NCI-H2196 (cell line): ENCODE data around the gene SYNE2.
"Not testable (repeated sequence)": the region's sequence is repeated elsewhere in the genome, so short reads cannot be mapped to it uniquely, and the experiment has no call there.

Experiments used
- DNase-seq: peaks from one replicate; lab custom pipeline; 2025; ENCODE audit not compliant: unreplicated experiment; lab: John Stamatoyannopoulos, UW

Gene SYNE2

GRCh38 chr14:64008016-64008415, 155.2 kb downstream of the SYNE2 start:
- DNase-seq: no peak

GRCh38 chr14:64012003-64012402, 159.2 kb downstream of the SYNE2 start:
- no peak for DNase-seq

GRCh38 chr14:64012720-64013119, 159.9 kb downstream of the SYNE2 start:
- no peak for DNase-seq

- no peak for DNase-seq
Measured at GRCh38 chr14:64025479-64025878, 172.7 kb downstream of the SYNE2 start.

- DNase-seq: no peak
Measured at GRCh38 chr14:64026600-64026999, 173.8 kb downstream of the SYNE2 start.

GRCh38 chr14:64035143-64035542, 182.3 kb downstream of the SYNE2 start:
- no peak for DNase-seq

- not testable (repeated sequence) for DNase-seq
Measured at GRCh38 chr14:64037869-64038745, 185.3 kb downstream of the SYNE2 start.

- no peak for DNase-seq
Measured at GRCh38 chr14:64038841-64039542, 186.2 kb downstream of the SYNE2 start.

- no peak for DNase-seq
Measured at GRCh38 chr14:64040044-64040443, 187.2 kb downstream of the SYNE2 start.

GRCh38 chr14:64043296-64043695, 190.5 kb downstream of the SYNE2 start:
- DNase-seq: not testable (repeated sequence)

GRCh38 chr14:64045091-64045490, 192.3 kb downstream of the SYNE2 start:
- no peak for DNase-seq

- DNase-seq: no peak
Measured at GRCh38 chr14:64049616-64050381, 197.0 kb downstream of the SYNE2 start.

- no peak for DNase-seq
Measured at GRCh38 chr14:64053694-64054669, 201.2 kb downstream of the SYNE2 start.

GRCh38 chr14:64059454-64060198, 206.8 kb downstream of the SYNE2 start:
- DNase-seq: no peak

GRCh38 chr14:64060199-64060545, 207.4 kb downstream of the SYNE2 start:
- DNase-seq: no peak

GRCh38 chr14:64060648-64061096, 207.9 kb downstream of the SYNE2 start:
- DNase-seq: no peak

- no peak for DNase-seq
Measured at GRCh38 chr14:64061115-64061514, 208.3 kb downstream of the SYNE2 start.

- DNase-seq: no peak
Measured at GRCh38 chr14:64061706-64062105, 208.9 kb downstream of the SYNE2 start.

- no peak for DNase-seq
Measured at GRCh38 chr14:64062381-64063115, 209.7 kb downstream of the SYNE2 start.
